H1 (cell line): ENCODE results near the gene PPP2R2C. TPM values are rescaled to one million over a fixed set of nuclear protein-coding genes. Genes with fewer than 3 reads are reported as not detected.

Source experiments
- CTCF ChIA-PET: fragments of 300-600 bp; sonication (Branson Sonifier 250); formaldehyde crosslinking; loops from one replicate; lab custom pipeline; 2021; ENCODE audit not compliant: partially characterized antibody; lab: Charles Lee
- POLR2A ChIA-PET: fragments of 300-600 bp; sonication (Branson Sonifier 250); formaldehyde crosslinking; loops from one replicate; lab custom pipeline; 2021; ENCODE audit warnings: inconsistent platforms; ENCODE audit not compliant: partially characterized antibody; lab: Charles Lee
- DNase-seq, 2 experiments: peaks; one replicate each; pipeline versions ENCODE4 v3.0.0 to v3.0.0-alpha.2; 2010 to 2022; ENCODE audit warnings: low spot score in 2 of 2, low read depth in 1 of 2, mixed read lengths in 1 of 2
- FAIRE-seq: peaks from 2 replicates; lab custom pipeline; 2011; peaks lifted over from hg19 to GRCh38; lab: Jason Lieb, UNC
- H2AFZ ChIP-seq: 2 replicates; pipeline ENCODE4 v1.8.1; 2012; ENCODE audit warnings: low read length, inconsistent platforms
- H2AK5ac ChIP-seq: 2 replicates; pipeline ENCODE4 v1.6.1; 2013; ENCODE audit warnings: low read depth, low read length
- H2BK120ac ChIP-seq: replicated peaks from 2 replicates; pipeline ENCODE3; 2013; ENCODE audit warnings: low read depth, low read length, inconsistent platforms
- H2BK12ac ChIP-seq: 2 replicates; pipeline ENCODE4 v1.6.1; 2013; ENCODE audit warnings: low read depth, low read length
- H2BK15ac ChIP-seq: 2 replicates; pipeline ENCODE4 v1.6.1; 2013; ENCODE audit warnings: low read length
- H2BK20ac ChIP-seq: 2 replicates; pipeline ENCODE4 v1.6.1; 2013; ENCODE audit warnings: low read length
- H2BK5ac ChIP-seq: 2 replicates; pipeline ENCODE4 v1.6.1; 2013; ENCODE audit warnings: low read depth, low read length
- H3K14ac ChIP-seq: 2 replicates; pipeline ENCODE4 v1.6.1; 2013; ENCODE audit warnings: inconsistent platforms; ENCODE audit not compliant: insufficient read length
- H3K18ac ChIP-seq: 2 replicates; pipeline ENCODE4 v1.6.1; 2013; ENCODE audit warnings: low read length; ENCODE audit errors: extremely low read depth
- H3K23ac ChIP-seq: 2 replicates; pipeline ENCODE4 v1.6.1; 2013; ENCODE audit warnings: inconsistent platforms; ENCODE audit not compliant: insufficient read length
- H3K23me2 ChIP-seq: 2 replicates; pipeline ENCODE4 v1.6.1; 2013; ENCODE audit warnings: low read depth, low read length
- H3K27ac ChIP-seq: 2 replicates; pipeline ENCODE4 v1.6.1; 2011; ENCODE audit warnings: low read depth, low read length, inconsistent platforms
- H3K27me3 ChIP-seq, 4 experiments: replicated peaks in 1 of 4; 1 replicate in 1 of 4; 2 replicates in 3 of 4; pipeline versions ENCODE4 v1.6.1 to v1.8.1; 2011 to 2013; ENCODE audit warnings: low read length in 3 of 4, mild to moderate bottlenecking in 3 of 4, inconsistent platforms in 2 of 4, mixed read lengths in 2 of 4, moderate library complexity in 1 of 4; ENCODE audit not compliant: control insufficient read depth in 3 of 4, insufficient read depth in 3 of 4; ENCODE audit errors: extremely low read depth in 1 of 4
- H3K36me3 ChIP-seq, 4 experiments: 2 replicates each; pipeline versions ENCODE4 v1.6.1 to v1.8.1; 2011 to 2013; ENCODE audit warnings: mild to moderate bottlenecking in 4 of 4, low read length in 3 of 4, moderate library complexity in 2 of 4, control low read depth in 1 of 4, inconsistent platforms in 1 of 4; ENCODE audit not compliant: insufficient read depth in 4 of 4, control insufficient read depth in 2 of 4
- H3K4ac ChIP-seq: replicated peaks from 2 replicates; pipeline ENCODE3; 2013; ENCODE audit warnings: low read length, low read depth, mixed read lengths, inconsistent platforms; ENCODE audit not compliant: insufficient read length
- H3K4me1 ChIP-seq, 4 experiments: replicated peaks in 1 of 4; 1 replicate in 1 of 4; 2 replicates in 3 of 4; pipeline versions ENCODE4 v1.6.1 to v1.8.1; 2011 to 2013; ENCODE audit warnings: low read length in 3 of 4, inconsistent platforms in 2 of 4, mixed read lengths in 1 of 4; ENCODE audit not compliant: insufficient read depth in 4 of 4, control insufficient read depth in 3 of 4
- H3K4me2 ChIP-seq, 2 experiments: 2 replicates each; pipeline versions ENCODE4 v1.6.1 to v1.8.1; 2011 to 2013; ENCODE audit warnings: low read depth in 2 of 2, low read length in 2 of 2, control low read depth in 1 of 2, inconsistent platforms in 1 of 2, mild to moderate bottlenecking in 1 of 2; ENCODE audit not compliant: insufficient read depth in 1 of 2
- H3K4me3 ChIP-seq, 4 experiments: fragments of 200-600, 300-600 bp in 1 of 4; sonication (generic), shearing (Covaris generic), sonication (Bioruptor Twin) in 1 of 4; 2 replicates each; pipeline versions ENCODE4 v1.5.1 to v1.8.1; 2011 to 2016; ENCODE audit warnings: low read length in 4 of 4, low read depth in 3 of 4, control low read depth in 2 of 4, inconsistent platforms in 2 of 4, mild to moderate bottlenecking in 2 of 4, mixed read lengths in 1 of 4, moderate library complexity in 1 of 4; ENCODE audit not compliant: insufficient read depth in 2 of 4; ENCODE audit errors: extremely low read depth in 1 of 4
- H3K56ac ChIP-seq: replicated peaks from 2 replicates; pipeline ENCODE3; 2013; ENCODE audit warnings: low read depth, mild to moderate bottlenecking, mixed read lengths, low read length, inconsistent platforms; ENCODE audit not compliant: insufficient read length
- H3K79me1 ChIP-seq: 2 replicates; pipeline ENCODE4 v1.6.1; 2013; ENCODE audit warnings: low read depth, low read length, control low read depth
- H3K79me2 ChIP-seq, 2 experiments: 2 replicates each; pipeline versions ENCODE4 v1.6.1 to v1.8.1; 2012 to 2013; ENCODE audit warnings: low read length in 2 of 2, mild to moderate bottlenecking in 2 of 2, inconsistent platforms in 1 of 2; ENCODE audit not compliant: insufficient read depth in 2 of 2, control insufficient read depth in 1 of 2
- H3K9ac ChIP-seq, 4 experiments: replicated peaks in 1 of 4; 1 replicate in 1 of 4; 2 replicates in 3 of 4; pipeline versions ENCODE4 v1.6.1 to v1.8.1; 2011 to 2013; ENCODE audit warnings: low read depth in 3 of 4, low read length in 3 of 4, control low read depth in 2 of 4, mild to moderate bottlenecking in 2 of 4, moderate library complexity in 2 of 4, inconsistent platforms in 1 of 4; ENCODE audit errors: extremely low read depth in 1 of 4
- H3K9me3 ChIP-seq, 2 experiments: 2 replicates each; pipeline versions ENCODE4 v1.6.1 to v1.8.1; 2012 to 2013; ENCODE audit warnings: mild to moderate bottlenecking in 2 of 2, moderate library complexity in 2 of 2, control low read depth in 1 of 2, inconsistent platforms in 1 of 2, low read depth in 1 of 2, low read length in 1 of 2, mixed read lengths in 1 of 2; ENCODE audit not compliant: insufficient read depth in 2 of 2
- H4K20me1 ChIP-seq, 2 experiments: replicated peaks in 1 of 2; 2 replicates each; pipeline versions ENCODE3 to v1.8.1; 2011 to 2013; ENCODE audit warnings: inconsistent platforms in 2 of 2, low read length in 2 of 2, mild to moderate bottlenecking in 1 of 2; ENCODE audit not compliant: insufficient read depth in 2 of 2, control insufficient read depth in 1 of 2
- H4K5ac ChIP-seq: 2 replicates; pipeline ENCODE4 v1.6.1; 2013; ENCODE audit warnings: low read length, low read depth, mixed read lengths, inconsistent platforms; ENCODE audit not compliant: insufficient read length
- H4K8ac ChIP-seq: 2 replicates; pipeline ENCODE4 v1.8.0; 2013; ENCODE audit warnings: mild to moderate bottlenecking, moderate library complexity, low read length, inconsistent platforms; ENCODE audit not compliant: insufficient read depth; ENCODE audit errors: extremely low read depth
- H4K91ac ChIP-seq: replicated peaks from 2 replicates; pipeline ENCODE3; 2013; ENCODE audit warnings: low read length, mixed read lengths, inconsistent platforms; ENCODE audit not compliant: insufficient read length
- ATF2 ChIP-seq: IDR thresholded peaks from 2 replicates; pipeline ENCODE4 v1.6.1; 2012; ENCODE audit warnings: low read length, inconsistent platforms
- BACH1 ChIP-seq: IDR thresholded peaks from 2 replicates; pipeline ENCODE4 v1.6.1; 2012; ENCODE audit warnings: low read length, improper control_type of control experiment
- BRCA1 ChIP-seq: IDR thresholded peaks from 2 replicates; pipeline ENCODE4 v1.6.1; 2012; ENCODE audit warnings: low read depth, low read length, improper control_type of control experiment
- GABPA ChIP-seq: IDR thresholded peaks from 2 replicates; pipeline ENCODE4 v1.6.1; 2011; ENCODE audit warnings: mild to moderate bottlenecking, low read length, moderate library complexity, borderline replicate concordance; ENCODE audit not compliant: insufficient read depth
- GTF2F1 ChIP-seq: IDR thresholded peaks from 2 replicates; pipeline ENCODE4 v1.6.1; 2012; ENCODE audit warnings: low read depth, low read length, improper control_type of control experiment, borderline replicate concordance
- JUN ChIP-seq: IDR thresholded peaks from 2 replicates; pipeline ENCODE4 v1.6.1; 2011; ENCODE audit warnings: low read depth, mild to moderate bottlenecking, improper control_type of control experiment, low read length
- JUND ChIP-seq: IDR thresholded peaks from 2 replicates; pipeline ENCODE4 v1.6.1; 2011; ENCODE audit warnings: mild to moderate bottlenecking, improper control_type of control experiment, low read length
- MAFK ChIP-seq: IDR thresholded peaks from 2 replicates; pipeline ENCODE4 v1.6.1; 2012; ENCODE audit warnings: low read depth, mild to moderate bottlenecking, improper control_type of control experiment, low read length
- MAX ChIP-seq: IDR thresholded peaks from 2 replicates; pipeline ENCODE4 v1.6.1; 2012; ENCODE audit warnings: inconsistent platforms
- POU5F1 ChIP-seq: IDR thresholded peaks from 2 replicates; pipeline ENCODE4 v1.6.1; 2011; ENCODE audit warnings: low read depth, mild to moderate bottlenecking, low read length, moderate library complexity
- WGBS, 2 experiments: shearing (Covaris generic) in 1 of 2; methylation state at CpG; one replicate each; pipeline versions ENCODE4 v1.1.6 to v1.1.7; 2013 to 2015; ENCODE audit warnings: low lambda C conversion rate in 2 of 2, mixed read lengths in 2 of 2, inconsistent platforms in 1 of 2, low coverage in 1 of 2, missing lambda C conversion rate in 1 of 2; ENCODE audit not compliant: insufficient replicate concordance in 2 of 2, insufficient coverage in 1 of 2, insufficient read length in 1 of 2; ENCODE audit errors: extremely low coverage in 1 of 2, missing lambda C conversion rate in 1 of 2; 5-methylcytosine and 5-hydroxymethylcytosine counted together
- polyA plus RNA-seq, 7 experiments: library from polyadenylated mRNA; depleted of rRNA in 3 of 7; stranded (reverse) in 5 of 7; unstranded in 2 of 7; fragments of >200 nt in 5 of 7; fragments of 200-250 nt in 2 of 7; gene quantifications; 1 replicate in 5 of 7; 2 replicates in 1 of 7; 4 replicates in 1 of 7; pipeline versions ENCODE4 v1.2.1 to v1.2.3, GENCODE V29; 2011 to 2013; ENCODE audit warnings: missing spikeins in 2 of 7, mixed read lengths in 2 of 7
- total RNA-seq: library from RNA; stranded (reverse); fragmentation: NEBNext Ultra II Directional; extraction: Animal tissue kit (Norgen Biotek cat#: 25700); gene quantifications from 2 replicates; pipeline ENCODE4 v1.2.1, GENCODE V29; 2021

Gene PPP2R2C
- total and polyA plus RNA-seq, 2 of the 8 experiments (the other 6 are each of a cell fraction or from before 2014, with no cell fraction given), result 6.4 TPM

DNA sequence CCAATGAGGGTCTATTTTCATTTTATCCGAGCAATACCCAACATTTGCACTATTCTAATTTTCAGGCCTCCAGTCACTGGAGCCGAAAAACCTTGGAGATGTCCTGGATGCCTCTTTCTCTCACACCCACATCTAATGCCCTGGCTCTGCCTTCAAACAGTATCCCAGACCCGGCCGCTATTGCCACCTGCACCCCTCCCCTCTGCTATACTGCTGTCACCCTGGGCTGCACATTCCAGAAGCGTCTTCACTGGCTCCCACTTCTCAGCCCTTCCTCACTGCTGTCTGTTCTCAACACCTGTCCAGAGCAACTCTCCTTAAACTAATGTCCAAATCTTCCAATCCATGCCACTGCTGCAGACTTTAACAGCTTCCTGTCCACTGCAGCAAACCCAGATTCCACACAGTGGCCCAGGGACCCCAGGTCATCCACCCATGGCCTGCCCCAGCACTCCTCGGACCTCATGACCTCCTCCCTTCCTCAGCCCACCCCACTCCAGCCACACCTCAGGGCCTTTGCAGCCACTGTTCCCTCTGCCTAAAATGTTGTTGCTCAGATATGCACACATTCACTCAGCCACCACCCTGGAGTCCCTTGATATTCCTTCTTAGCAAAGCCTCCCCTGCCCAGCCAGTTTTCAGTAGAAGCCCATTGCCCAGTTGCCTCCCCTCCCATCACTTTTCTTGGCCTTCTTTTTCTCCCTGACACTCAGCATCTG is 30.5 kb upstream of the PPP2R2C start:
- peak in 1 of 2 experiments; percentile 4 for DNase-seq
- no peaks in the 10 kb centered on the region for H3K79me1 ChIP-seq

More for the DNA sequence above, 30.5 kb upstream of the PPP2R2C start:
- no peak for FAIRE-seq
- no peak overlapping the region for H4K91ac ChIP-seq
- H3K14ac ChIP-seq, result no peak overlapping the region
- H2BK15ac ChIP-seq, result no peak overlapping the region
- no peak overlapping the region for H4K5ac ChIP-seq
- no peak for TF ChIP-seq MAX
- TF ChIP-seq BACH1, result no peak
- TF ChIP-seq ATF2, result no peak
- no peak for TF ChIP-seq POU5F1
- no peak for TF ChIP-seq GABPA
- no peak for TF ChIP-seq JUND
- TF ChIP-seq JUN, result no peak
- TF ChIP-seq GTF2F1, result no peak
- TF ChIP-seq BRCA1, result no peak
- TF ChIP-seq MAFK, result no peak
- TF ChIP-seq, all 59 proteins: peak for 0
- Histone ChIP-seq H2AK5ac (no peak overlapping the region), H2BK120ac (no peak overlapping the region), H3K4me3 (no peak overlapping the region), H3K56ac (no peak overlapping the region), H3K23ac (no peak overlapping the region), H3K4me1 (no peaks in the 10 kb centered on the region), H2BK5ac (no peak overlapping the region), H3K18ac (no peak overlapping the region), H3K36me3 (no peaks in the 10 kb centered on the region), H2AFZ (no peak overlapping the region), H3K23me2 (no peaks in the 10 kb centered on the region), H3K27me3 (no peaks in the 10 kb centered on the region), H3K4ac (no peak overlapping the region), H3K9me3 (peaks cover 22 to 24% of the 10 kb centered on the region in 2 experiments), H2BK12ac (no peak overlapping the region), H2BK20ac (no peak overlapping the region), H3K27ac (no peak overlapping the region), H4K20me1 (no peaks in the 10 kb centered on the region), H3K9ac (no peak overlapping the region), H4K8ac (no peak overlapping the region), H3K4me2 (no peak overlapping the region), H3K79me2 (no peaks in the 10 kb centered on the region)
- CTCF ChIA-PET, result no interaction called here
- WGBS, 2 experiments, result 77% methylated on average over 6 of the region's 6 CpGs; no CpG with 5 or more reads in 1 of the 2 experiments
- POLR2A ChIA-PET, result no interaction called here
